IMR-90 (cell line): Measurements from ENCODE around the gene PHF20. TPM values are rescaled to one million over a fixed set of nuclear protein-coding genes. Genes with fewer than 3 reads are reported as not detected.

Source experiments
- ATAC-seq: fragments of 200-7000 bp; cut with Tn5 transposase; 2 replicates; pipeline ENCODE4 v1.9.1; 2020; ENCODE audit warnings: low read depth, mild to moderate bottlenecking, moderate library complexity
- BruUV-seq: library from RNA; stranded (reverse); fragments of 400-500 nt; replicated peaks from 2 replicates; lab custom pipeline; 2021; lab: Mats Ljungman, UMichigan
- CTCF ChIA-PET: fragments of 300-600 bp; formaldehyde crosslinking; extraction: SDS; loops from one replicate; lab custom pipeline; 2021; ENCODE audit warnings: antibody characterized with exemption; lab: Yijun Ruan, JAX
- POLR2A ChIA-PET: fragments of 300-600 bp; sonication (Branson Sonifier 250); formaldehyde crosslinking; loops from one replicate; lab custom pipeline; 2022; ENCODE audit warnings: antibody characterized with exemption; ENCODE audit not compliant: unreplicated experiment; lab: Charles Lee
- DNase-seq: peaks from one replicate; pipeline ENCODE4 v3.0.0; 2013
- H2AFZ ChIP-seq: replicated peaks from 2 replicates; pipeline ENCODE3; 2013; ENCODE audit warnings: low read length, mild to moderate bottlenecking; ENCODE audit not compliant: poor library complexity
- H2AK5ac ChIP-seq: 2 replicates; pipeline ENCODE4 v1.6.1; 2013; ENCODE audit warnings: low read depth, low read length, inconsistent platforms
- H2AK9ac ChIP-seq: replicated peaks from 2 replicates; pipeline ENCODE3; 2013; ENCODE audit warnings: mild to moderate bottlenecking, low read depth, low read length, moderate library complexity; ENCODE audit not compliant: poor library complexity
- H2BK120ac ChIP-seq: 2 replicates; pipeline ENCODE4 v1.6.1; 2013; ENCODE audit warnings: low read depth, low read length, inconsistent platforms
- H2BK15ac ChIP-seq: 3 replicates; pipeline ENCODE4 v1.6.1; 2013; ENCODE audit warnings: low read depth, low read length, inconsistent platforms
- H2BK20ac ChIP-seq: 2 replicates; pipeline ENCODE4 v1.6.1; 2013; ENCODE audit warnings: low read depth, mild to moderate bottlenecking, inconsistent platforms, low read length, moderate library complexity
- H2BK5ac ChIP-seq: 2 replicates; pipeline ENCODE4 v1.6.1; 2013; ENCODE audit warnings: mild to moderate bottlenecking, low read depth, low read length, inconsistent platforms; ENCODE audit not compliant: poor library complexity, severe bottlenecking
- H3K14ac ChIP-seq: replicated peaks from 2 replicates; pipeline ENCODE4 v1.6.1; 2013; ENCODE audit warnings: low read depth, low read length, inconsistent platforms
- H3K18ac ChIP-seq: 2 replicates; pipeline ENCODE4 v1.6.1; 2013; ENCODE audit warnings: low read depth, low read length, control low read depth
- H3K23ac ChIP-seq: 2 replicates; pipeline ENCODE4 v1.6.1; 2013; ENCODE audit warnings: low read depth, low read length, inconsistent platforms
- H3K27ac ChIP-seq: 2 replicates; pipeline ENCODE4 v1.5.1; 2013; ENCODE audit warnings: mild to moderate bottlenecking, control low read depth, low read length; ENCODE audit not compliant: insufficient read depth
- H3K27me3 ChIP-seq: 2 replicates; pipeline ENCODE4 v1.6.1; 2013; ENCODE audit warnings: low read length; ENCODE audit not compliant: control insufficient read depth, insufficient read depth
- H3K36me3 ChIP-seq: 2 replicates; pipeline ENCODE4 v1.6.1; 2013; ENCODE audit warnings: low read length, mixed read lengths; ENCODE audit not compliant: control insufficient read depth, insufficient read depth
- H3K4ac ChIP-seq: 2 replicates; pipeline ENCODE4 v1.6.1; 2013; ENCODE audit warnings: low read depth, low read length, inconsistent platforms
- H3K4me1 ChIP-seq: 2 replicates; pipeline ENCODE4 v1.6.1; 2013; ENCODE audit warnings: low read length, mixed read lengths; ENCODE audit not compliant: control insufficient read depth, insufficient read depth
- H3K4me2 ChIP-seq: 2 replicates; pipeline ENCODE4 v1.6.1; 2013; ENCODE audit warnings: low read depth, mild to moderate bottlenecking, control low read depth, low read length, moderate library complexity
- H3K4me3 ChIP-seq: 2 replicates; pipeline ENCODE4 v1.5.1; 2013; ENCODE audit warnings: low read depth, mild to moderate bottlenecking, control low read depth, low read length, moderate library complexity; ENCODE audit not compliant: insufficient read depth
- H3K56ac ChIP-seq: 2 replicates; pipeline ENCODE4 v1.6.1; 2013; ENCODE audit warnings: low read length, inconsistent platforms; ENCODE audit not compliant: insufficient read depth; ENCODE audit errors: extremely low read depth
- H3K79me1 ChIP-seq, 2 experiments: 2 replicates each; pipeline ENCODE4 v1.6.1; 2013; ENCODE audit warnings: low read length in 2 of 2, inconsistent platforms in 1 of 2, low read depth in 1 of 2
- H3K9ac ChIP-seq: 2 replicates; pipeline ENCODE4 v1.6.1; 2013; ENCODE audit warnings: low read depth, low read length, control low read depth
- H3K9me1 ChIP-seq: 2 replicates; pipeline ENCODE4 v1.6.1; 2013; ENCODE audit warnings: low read length, inconsistent platforms; ENCODE audit not compliant: insufficient read depth
- H3K9me3 ChIP-seq: 2 replicates; pipeline ENCODE4 v1.6.1; 2013; ENCODE audit warnings: low read length; ENCODE audit not compliant: control insufficient read depth, insufficient read depth
- H4K20me1 ChIP-seq: 2 replicates; pipeline ENCODE4 v1.6.1; 2013; ENCODE audit warnings: low read length, inconsistent platforms; ENCODE audit not compliant: insufficient read depth
- H4K5ac ChIP-seq: 2 replicates; pipeline ENCODE4 v1.6.1; 2013; ENCODE audit warnings: mild to moderate bottlenecking, low read depth, low read length, control low read depth
- H4K8ac ChIP-seq, 2 experiments: 2 replicates each; pipeline ENCODE4 v1.6.1; 2013; ENCODE audit warnings: low read depth in 2 of 2, low read length in 2 of 2, control low read depth in 1 of 2, inconsistent platforms in 1 of 2
- H4K91ac ChIP-seq: 2 replicates; pipeline ENCODE4 v1.6.1; 2013; ENCODE audit warnings: low read depth, low read length, inconsistent platforms; ENCODE audit not compliant: insufficient read depth
- BHLHE40 ChIP-seq: fragments of 150-350 bp; IDR thresholded peaks from 2 replicates; pipeline ENCODE4 v1.6.1; 2016; ENCODE audit warnings: mild to moderate bottlenecking, low read depth, low read length
- CEBPB ChIP-seq: IDR thresholded peaks from 2 replicates; pipeline ENCODE4 v1.6.1; 2012; ENCODE audit warnings: low read depth, low read length, improper control_type of control experiment
- CHD1 ChIP-seq: IDR thresholded peaks from 2 replicates; pipeline ENCODE4 v1.6.1; 2012; ENCODE audit warnings: low read depth, low read length, improper control_type of control experiment
- CTCF ChIP-seq: conservative IDR thresholded peaks from 2 replicates; pipeline ENCODE4 v1.5.1; 2012; ENCODE audit warnings: mild to moderate bottlenecking, low read depth, low read length, improper control_type of control experiment
- FOS ChIP-seq: fragments of 150-350 bp; IDR thresholded peaks from 2 replicates; pipeline ENCODE4 v1.6.1; 2016; ENCODE audit warnings: low read depth, low read length
- MAFK ChIP-seq: IDR thresholded peaks from 2 replicates; pipeline ENCODE4 v1.6.1; 2012; ENCODE audit warnings: low read depth, low read length, improper control_type of control experiment
- MAZ ChIP-seq: IDR thresholded peaks from 2 replicates; pipeline ENCODE4 v1.6.1; 2012; ENCODE audit warnings: low read depth, mild to moderate bottlenecking, low read length, improper control_type of control experiment, moderate library complexity, borderline replicate concordance
- MXI1 ChIP-seq: IDR thresholded peaks from 2 replicates; pipeline ENCODE4 v1.6.1; 2012; ENCODE audit warnings: low read depth, mild to moderate bottlenecking, low read length, moderate library complexity, borderline replicate concordance
- NFE2L2 ChIP-seq: fragments of 150-350 bp; IDR thresholded peaks from 2 replicates; pipeline ENCODE4 v1.6.1; 2016; ENCODE audit warnings: low read depth, mild to moderate bottlenecking, low read length
- POLR2A ChIP-seq: IDR thresholded peaks from 2 replicates; pipeline ENCODE4 v1.6.1; 2012; ENCODE audit warnings: mild to moderate bottlenecking, low read depth, low read length
- RAD21 ChIP-seq: IDR thresholded peaks from 2 replicates; pipeline ENCODE4 v1.6.1; 2012; ENCODE audit warnings: low read length, improper control_type of control experiment
- RCOR1 ChIP-seq: IDR thresholded peaks from 2 replicates; pipeline ENCODE4 v1.6.1; 2012; ENCODE audit warnings: mild to moderate bottlenecking, low read length, improper control_type of control experiment; ENCODE audit not compliant: insufficient replicate concordance
- RFX5 ChIP-seq: IDR thresholded peaks from 2 replicates; pipeline ENCODE4 v1.8.0; 2012; ENCODE audit warnings: low read depth, mild to moderate bottlenecking, low read length, moderate library complexity
- SMC3 ChIP-seq: fragments of 150-350 bp; IDR thresholded peaks from 2 replicates; pipeline ENCODE4 v1.6.1; 2016; ENCODE audit warnings: low read depth, mild to moderate bottlenecking, antibody characterized with exemption, low read length, moderate library complexity
- WGBS, 2 experiments: methylation state at CpG; one replicate each; pipeline versions ENCODE4 v1.1.5 to v1.1.7; 2013; ENCODE audit warnings: missing lambda C conversion rate in 2 of 2; ENCODE audit not compliant: insufficient read length in 1 of 2; ENCODE audit errors: extremely low coverage in 2 of 2; 5-methylcytosine and 5-hydroxymethylcytosine counted together
- dilution Hi-C: fragments of 300-500 bp; cut with HindIII; formaldehyde crosslinking; loops from one replicate; pipeline ENCODE4 v1.14.3; 2018; ENCODE audit warnings: low sequenced_read_pairs; ENCODE audit not compliant: unreplicated experiment
- in situ Hi-C: fragments of 300-500 bp; cut with MboI; formaldehyde crosslinking; loops from 3 replicates; pipeline ENCODE4 v1.14.3; 2019; ENCODE audit warnings: low sequenced_read_pairs, inconsistent platforms, mixed read lengths
- intact Hi-C: fragments of 100-400 bp; cut with micrococcal nuclease; formaldehyde crosslinking; loops from 2 replicates; pipeline ENCODE4 v1.10.0; 2022
- polyA plus RNA-seq, 3 experiments: library from polyadenylated mRNA; depleted of rRNA; stranded (reverse); fragments of >200 nt; gene quantifications; 2 replicates each; pipeline ENCODE4 v1.2.3, GENCODE V29; 2012; ENCODE audit warnings: low replicate concordance in 1 of 3
- total RNA-seq: library from RNA; depleted of rRNA; stranded (reverse); fragments of >200 nt; gene quantifications from 2 replicates; pipeline ENCODE4 v1.2.3, GENCODE V29; 2012
- TF ChIP-seq, protein P1 (sequence below): fragments of 150-350 bp; IDR thresholded peaks from 2 replicates; pipeline ENCODE4 v1.6.1; 2016; ENCODE audit warnings: low read depth, mild to moderate bottlenecking, low read length, moderate library complexity, borderline replicate concordance
- TF ChIP-seq, protein P2 (sequence below): fragments of 150-350 bp; IDR thresholded peaks from 2 replicates; pipeline ENCODE4 v1.6.1; 2017; ENCODE audit warnings: mild to moderate bottlenecking, antibody characterized with exemption, low read length, low read depth

PHF20 gene
- total and polyA plus RNA-seq, 2 of the 4 experiments (the other 2 are of a cell fraction): 22.0 to 22.5 TPM

GRCh38 chr20:35917077-35917476 lies 145.3 kb downstream of the PHF20 start:
- Histone ChIP-seq H3K79me1 (peaks cover 8 to 18% of the 10 kb centered on the region in 2 experiments; a peak in 3 of 4 replicates), H3K4me2 (no peak overlapping the region), H4K91ac (no peak overlapping the region), H2AK5ac (no peak overlapping the region), H3K36me3 (peaks cover 34% of the 10 kb centered on the region), H3K56ac (no peak overlapping the region), H2BK5ac (no peak overlapping the region), H3K4ac (no peak overlapping the region), H3K23ac (no peak overlapping the region), H3K9ac (no peak overlapping the region), H2BK20ac (no peak overlapping the region), H2AFZ (no peak overlapping the region), H3K4me3 (no peak overlapping the region), H4K5ac (no peak overlapping the region), H2AK9ac (no peak overlapping the region), H3K9me1 (peaks cover 4% of the 10 kb centered on the region; the same call in 1 of the 2 replicates), H3K4me1 (no peaks in the 10 kb centered on the region), H4K8ac (no peak overlapping the region), H2BK120ac (no peak overlapping the region), H3K14ac (no peak overlapping the region), H3K27me3 (no peaks in the 10 kb centered on the region), H2BK15ac (no peak overlapping the region), H3K9me3 (no peaks in the 10 kb centered on the region), H3K18ac (no peak overlapping the region), H3K27ac (no peak overlapping the region), H4K20me1 (0 out of 2 replicates have a peak, but pooled peaks cover 2% of the 10 kb centered on the region)
- POLR2A ChIA-PET: no interaction called here
- DNase-seq: no peak
- no TSS peak for BruUV-seq
- intact Hi-C loops (no loop called here), in situ Hi-C loops (loop anchor here (25.0 kb wide), 1 partner anchor 405 kb away; no protein-coding TSS in a partner anchor), dilution Hi-C loops (no loop called here)
- CTCF ChIA-PET: no interaction called here
- no CpG with 5 or more reads among the region's 3 CpGs for WGBS, 2 experiments
- ATAC-seq: no peak
- TF ChIP-seq, protein P1, sequence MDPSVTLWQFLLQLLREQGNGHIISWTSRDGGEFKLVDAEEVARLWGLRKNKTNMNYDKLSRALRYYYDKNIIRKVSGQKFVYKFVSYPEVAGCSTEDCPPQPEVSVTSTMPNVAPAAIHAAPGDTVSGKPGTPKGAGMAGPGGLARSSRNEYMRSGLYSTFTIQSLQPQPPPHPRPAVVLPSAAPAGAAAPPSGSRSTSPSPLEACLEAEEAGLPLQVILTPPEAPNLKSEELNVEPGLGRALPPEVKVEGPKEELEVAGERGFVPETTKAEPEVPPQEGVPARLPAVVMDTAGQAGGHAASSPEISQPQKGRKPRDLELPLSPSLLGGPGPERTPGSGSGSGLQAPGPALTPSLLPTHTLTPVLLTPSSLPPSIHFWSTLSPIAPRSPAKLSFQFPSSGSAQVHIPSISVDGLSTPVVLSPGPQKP: no peak
- TF ChIP-seq NFE2L2 (no peak), CHD1 (no peak), CEBPB (no peak), SMC3 (no peak), MXI1 (no peak), MAZ (no peak), RCOR1 (no peak), POLR2A (no peak), RFX5 (no peak), MAFK (no peak), BHLHE40 (no peak), RAD21 (no peak), CTCF (no peak), FOS (no peak)
- TF ChIP-seq, protein P2, sequence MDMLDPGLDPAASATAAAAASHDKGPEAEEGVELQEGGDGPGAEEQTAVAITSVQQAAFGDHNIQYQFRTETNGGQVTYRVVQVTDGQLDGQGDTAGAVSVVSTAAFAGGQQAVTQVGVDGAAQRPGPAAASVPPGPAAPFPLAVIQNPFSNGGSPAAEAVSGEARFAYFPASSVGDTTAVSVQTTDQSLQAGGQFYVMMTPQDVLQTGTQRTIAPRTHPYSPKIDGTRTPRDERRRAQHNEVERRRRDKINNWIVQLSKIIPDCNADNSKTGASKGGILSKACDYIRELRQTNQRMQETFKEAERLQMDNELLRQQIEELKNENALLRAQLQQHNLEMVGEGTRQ: no peak
